Osteoblast (primary cell): ENCODE results near the gene MBD3L1. TPM values are rescaled to one million over a fixed set of nuclear protein-coding genes. Genes with fewer than 3 reads are reported as not detected.

Experiments used
- DNase-seq: peaks from one replicate; pipeline ENCODE4 v3.0.0; 2011; ENCODE audit warnings: low spot score, mixed read lengths; ENCODE audit not compliant: insufficient read length; ENCODE audit errors: missing footprints
- H2AFZ ChIP-seq: 2 replicates; pipeline ENCODE4 v1.6.0; 2011; ENCODE audit warnings: mild to moderate bottlenecking, low read length
- H3K27ac ChIP-seq: 2 replicates; pipeline ENCODE4 v1.5.1; 2011; ENCODE audit warnings: mild to moderate bottlenecking, low read depth, low read length, moderate library complexity
- H3K27me3 ChIP-seq: 2 replicates; pipeline ENCODE4 v1.6.0; 2012; ENCODE audit warnings: mild to moderate bottlenecking, control low read depth, inconsistent platforms, low read length, moderate library complexity; ENCODE audit not compliant: insufficient read depth
- H3K36me3 ChIP-seq: 2 replicates; pipeline ENCODE4 v1.5.1; 2011; ENCODE audit warnings: mild to moderate bottlenecking, low read length, control low read depth, moderate library complexity; ENCODE audit not compliant: insufficient read depth
- H3K4me1 ChIP-seq: 2 replicates; pipeline ENCODE4 v1.5.1; 2011; ENCODE audit warnings: mild to moderate bottlenecking, low read length, control low read depth, moderate library complexity; ENCODE audit not compliant: insufficient read depth
- H3K4me2 ChIP-seq: 2 replicates; pipeline ENCODE4 v1.6.0; 2011; ENCODE audit warnings: mild to moderate bottlenecking, low read length; ENCODE audit not compliant: insufficient read depth
- H3K4me3 ChIP-seq: fragments of 200-600 bp; sonication (generic); 3 replicates; pipeline ENCODE4 v1.5.1; 2012; ENCODE audit warnings: mild to moderate bottlenecking, low read length, inconsistent platforms; ENCODE audit not compliant: insufficient read depth
- H3K79me2 ChIP-seq: 2 replicates; pipeline ENCODE4 v1.6.0; 2012; ENCODE audit warnings: mild to moderate bottlenecking, low read length, control low read depth, inconsistent platforms; ENCODE audit not compliant: insufficient read depth
- H3K9me3 ChIP-seq: 2 replicates; pipeline ENCODE4 v1.5.1; 2011; ENCODE audit warnings: low read depth, low read length, control low read depth
- H4K20me1 ChIP-seq: 2 replicates; pipeline ENCODE4 v1.6.0; 2012; ENCODE audit warnings: mild to moderate bottlenecking, low read length, control low read depth; ENCODE audit not compliant: insufficient read depth
- CTCF ChIP-seq: IDR thresholded peaks from 2 replicates; pipeline ENCODE4 v1.5.1; 2011; ENCODE audit warnings: mild to moderate bottlenecking, low read depth, low read length, moderate library complexity; ENCODE audit errors: extremely low read depth
- total RNA-seq: library from RNA; depleted of rRNA; stranded (reverse); fragments of >200 nt; gene quantifications from 2 replicates; pipeline ENCODE4 v1.2.3, GENCODE V29; 2012

The MBD3L1 gene
- total RNA-seq, 1 donor, result not detected

GRCh38 chr19:8866344-8866743, 34.2 kb downstream of the MBD3L1 start:
- Histone ChIP-seq H3K79me2 (no peaks in the 10 kb centered on the region), H3K36me3 (no peaks in the 10 kb centered on the region), H4K20me1 (no peaks in the 10 kb centered on the region), H3K9me3 (no peaks in the 10 kb centered on the region), H3K4me2 (no peak overlapping the region), H3K27ac (no peak overlapping the region), H3K4me1 (no peaks in the 10 kb centered on the region), H3K4me3 (no peak overlapping the region), H2AFZ (no peak overlapping the region), H3K27me3 (no peaks in the 10 kb centered on the region)
- DNase-seq, result no peak
- TF ChIP-seq CTCF, result no peak

DNA sequence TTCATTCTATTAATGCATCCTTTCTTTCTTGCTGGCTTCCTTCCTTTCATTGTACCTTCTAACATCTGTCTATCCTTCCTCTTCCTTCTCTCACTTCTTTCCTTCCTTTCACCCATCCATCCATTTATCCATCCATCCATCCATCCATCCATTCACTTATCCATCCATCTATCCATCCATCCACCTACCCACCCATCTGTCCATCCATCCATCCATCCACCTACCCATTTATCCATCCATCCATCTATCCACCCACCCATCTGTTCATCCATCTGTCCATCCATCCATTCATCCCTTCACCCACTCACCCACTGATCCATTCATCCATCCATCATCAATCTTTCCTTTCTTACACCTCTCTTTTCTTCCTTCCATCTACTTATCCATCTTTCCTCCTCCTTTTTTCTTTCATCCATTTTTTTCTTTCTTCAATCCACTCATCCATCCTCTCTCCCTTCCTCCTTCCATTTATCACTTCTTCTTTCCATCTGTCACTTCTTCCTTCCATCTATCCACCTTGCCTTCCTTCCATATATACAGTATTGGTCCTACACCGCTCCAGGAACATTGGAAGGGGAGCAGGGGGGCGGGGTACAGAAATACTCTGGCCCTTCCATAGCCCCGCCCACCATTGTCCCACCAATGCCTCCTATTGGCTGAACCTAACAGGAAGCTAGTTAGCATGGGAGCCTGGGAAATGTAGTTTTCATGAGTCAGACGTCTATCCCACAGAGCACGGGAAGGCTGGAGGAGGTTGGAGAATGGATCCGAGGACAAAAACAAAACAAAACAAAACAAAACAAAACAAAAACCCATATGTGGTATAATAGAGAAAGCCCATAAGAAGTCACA, 45.9 kb downstream of the MBD3L1 start:
- no peaks in the 10 kb centered on the region for H3K27me3 ChIP-seq
- no peak overlapping the region for H3K4me3 ChIP-seq
- H3K4me2 ChIP-seq, result no peak overlapping the region
- H3K79me2 ChIP-seq, result no peaks in the 10 kb centered on the region
- H3K4me1 ChIP-seq, result no peaks in the 10 kb centered on the region
- DNase-seq, result no peak
- H2AFZ ChIP-seq, result no peak overlapping the region
- no peaks in the 10 kb centered on the region for H3K9me3 ChIP-seq
- no peaks in the 10 kb centered on the region for H3K36me3 ChIP-seq
- no peak for TF ChIP-seq CTCF
- no peaks in the 10 kb centered on the region for H4K20me1 ChIP-seq
- H3K27ac ChIP-seq, result no peak overlapping the region

DNA sequence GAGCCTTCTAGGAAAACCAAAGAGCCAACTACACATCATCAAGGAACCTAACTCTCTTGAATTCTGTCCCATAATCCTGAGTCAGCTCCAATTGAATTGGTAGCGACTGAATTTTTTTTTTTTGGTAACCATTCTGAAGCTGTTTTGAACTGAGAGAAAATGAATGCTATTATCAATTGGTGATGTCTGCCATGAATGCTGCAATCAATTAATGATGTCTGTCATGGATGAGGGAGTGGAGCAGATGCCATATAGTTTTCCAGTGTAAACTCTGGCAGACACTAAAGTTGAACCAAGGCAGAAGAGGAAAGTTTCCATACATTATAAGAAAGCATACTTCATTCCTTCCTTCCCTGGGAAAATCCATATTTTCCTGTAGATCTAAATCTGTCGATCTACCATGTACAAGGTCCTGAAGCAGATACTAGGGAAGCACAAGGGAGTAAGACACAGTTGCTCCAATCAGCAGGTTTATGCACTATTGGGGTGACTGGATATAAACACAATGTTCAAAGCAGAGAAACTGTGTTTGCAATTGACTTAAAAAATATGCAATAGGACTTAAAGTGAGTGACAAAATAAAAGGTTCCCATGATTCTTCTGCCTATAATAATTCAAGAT, 48.8 kb downstream of the MBD3L1 start:
- H3K27me3 ChIP-seq, result no peaks in the 10 kb centered on the region
- H3K9me3 ChIP-seq, result no peaks in the 10 kb centered on the region
- H4K20me1 ChIP-seq, result no peaks in the 10 kb centered on the region
- no peaks in the 10 kb centered on the region for H3K4me1 ChIP-seq
- H3K27ac ChIP-seq, result no peak overlapping the region
- TF ChIP-seq CTCF, result no peak
- no peak overlapping the region for H2AFZ ChIP-seq
- no peak overlapping the region for H3K4me3 ChIP-seq
- no peaks in the 10 kb centered on the region for H3K79me2 ChIP-seq
- DNase-seq, result peak; percentile 31
- no peak overlapping the region for H3K4me2 ChIP-seq
- no peaks in the 10 kb centered on the region for H3K36me3 ChIP-seq

GRCh38 chr19:8881512-8881911, 49.3 kb downstream of the MBD3L1 start:
- Histone ChIP-seq H3K4me1 (no peaks in the 10 kb centered on the region), H2AFZ (no peak overlapping the region), H3K79me2 (no peaks in the 10 kb centered on the region), H3K9me3 (no peaks in the 10 kb centered on the region), H3K36me3 (no peaks in the 10 kb centered on the region), H3K4me2 (no peak overlapping the region), H3K27ac (no peak overlapping the region), H3K27me3 (no peaks in the 10 kb centered on the region), H3K4me3 (no peak overlapping the region), H4K20me1 (no peaks in the 10 kb centered on the region)
- DNase-seq, result no peak
- no peak for TF ChIP-seq CTCF
